IPS-20b (cell line): ENCODE data around the gene FANCC.

Experiments
- H3K27ac ChIP-seq: one replicate; pipeline ENCODE4 v1.5.1; 2013; ENCODE audit warnings: low read length
- H3K27me3 ChIP-seq: 2 replicates; pipeline ENCODE4 v1.6.1; 2013; ENCODE audit warnings: mild to moderate bottlenecking, low read length, inconsistent platforms; ENCODE audit not compliant: insufficient read depth
- H3K36me3 ChIP-seq: 2 replicates; pipeline ENCODE4 v1.6.1; 2013; ENCODE audit warnings: low read depth, mild to moderate bottlenecking, inconsistent platforms, low read length, moderate library complexity; ENCODE audit not compliant: insufficient read depth
- H3K4me1 ChIP-seq: 2 replicates; pipeline ENCODE4 v1.6.1; 2013; ENCODE audit warnings: mild to moderate bottlenecking, control low read depth, inconsistent platforms, low read length, moderate library complexity; ENCODE audit not compliant: insufficient read depth
- H3K4me3 ChIP-seq: 2 replicates; pipeline ENCODE4 v1.5.1; 2013; ENCODE audit warnings: mild to moderate bottlenecking, low read length, inconsistent platforms
- H3K9ac ChIP-seq: 2 replicates; pipeline ENCODE4 v1.6.1; 2013; ENCODE audit warnings: low read depth, mild to moderate bottlenecking, inconsistent platforms, low read length, moderate library complexity
- H3K9me3 ChIP-seq: 2 replicates; pipeline ENCODE4 v1.6.1; 2013; ENCODE audit warnings: mild to moderate bottlenecking, low read depth, low read length, inconsistent platforms; ENCODE audit not compliant: insufficient read depth

Gene FANCC

GRCh38 chr9:95317119-95317892, at the start of gene FANCC:
FANCC (minus strand) TSS chr9:95317709; CDS start chr9:95249291, 68,418 bp downstream.
- peak within 1 kb of the TSS; percentile 95 for H3K4me3 ChIP-seq
- H3K36me3 ChIP-seq = no peaks in the 10 kb centered on the region
- peak within 1 kb of the TSS; percentile 81 for H3K27ac ChIP-seq
- H3K9me3 ChIP-seq = no peaks in the 10 kb centered on the region
- H3K4me1 ChIP-seq = peaks cover 8% of the 10 kb centered on the region; the same call in 1 of the 2 replicates
- H3K27me3 ChIP-seq = no peaks in the 10 kb centered on the region
- H3K9ac ChIP-seq = peak within 1 kb of the TSS; percentile 96

GRCh38 chr9:95366731-95367325, 49.3 kb upstream of the FANCC start:
- Histone ChIP-seq H3K9me3 (no peaks in the 10 kb centered on the region), H3K4me1 (peaks cover 6% of the 10 kb centered on the region; the same call in 1 of the 2 replicates), H3K9ac (0 out of 2 replicates have a peak overlapping the region, but pooled peaks have one; percentile 16), H3K27me3 (0 out of 2 replicates have a peak, but pooled peaks cover 8% of the 10 kb centered on the region), H3K4me3 (no peak overlapping the region), H3K27ac (no peak overlapping the region), H3K36me3 (no peaks in the 10 kb centered on the region)

GRCh38 chr9:95365766-95366165, 48.3 kb upstream of the FANCC start:
- Histone ChIP-seq H3K36me3 (no peaks in the 10 kb centered on the region), H3K4me1 (peaks cover 6% of the 10 kb centered on the region; the same call in 1 of the 2 replicates), H3K9me3 (no peaks in the 10 kb centered on the region), H3K27me3 (0 out of 2 replicates have a peak, but pooled peaks cover 8% of the 10 kb centered on the region), H3K4me3 (no peak overlapping the region), H3K9ac (no peak overlapping the region), H3K27ac (no peak overlapping the region)

GRCh38 chr9:95363051-95363841, 45.7 kb upstream of the FANCC start:
- H3K4me1 ChIP-seq = peaks cover 6% of the 10 kb centered on the region; the same call in 1 of the 2 replicates
- no peaks in the 10 kb centered on the region for H3K9me3 ChIP-seq
- H3K36me3 ChIP-seq = no peaks in the 10 kb centered on the region
- no peak overlapping the region for H3K4me3 ChIP-seq
- 0 out of 2 replicates have a peak, but pooled peaks cover 8% of the 10 kb centered on the region for H3K27me3 ChIP-seq
- H3K9ac ChIP-seq = no peak overlapping the region
- no peak overlapping the region for H3K27ac ChIP-seq

- 0 out of 2 replicates have a peak, but pooled peaks cover 2% of the 10 kb centered on the region for H3K27me3 ChIP-seq
- no peak overlapping the region for H3K4me3 ChIP-seq
- peaks cover 2% of the 10 kb centered on the region; the same call in 1 of the 2 replicates for H3K4me1 ChIP-seq
- no peak overlapping the region for H3K27ac ChIP-seq
- no peak overlapping the region for H3K9ac ChIP-seq
- no peaks in the 10 kb centered on the region for H3K9me3 ChIP-seq
- H3K36me3 ChIP-seq = no peaks in the 10 kb centered on the region
These were observed 43.4 kb upstream of the FANCC start for GRCh38 chr9:95360866-95361265.

- Histone ChIP-seq H3K4me3 (no peak overlapping the region), H3K4me1 (no peaks in the 10 kb centered on the region), H3K27ac (no peak overlapping the region), H3K27me3 (no peaks in the 10 kb centered on the region), H3K9ac (no peak overlapping the region), H3K9me3 (no peaks in the 10 kb centered on the region), H3K36me3 (no peaks in the 10 kb centered on the region)
These were observed 39.8 kb upstream of the FANCC start for GRCh38 chr9:95357316-95357715.

- Histone ChIP-seq H3K4me3 (no peak overlapping the region), H3K36me3 (no peaks in the 10 kb centered on the region), H3K27ac (no peak overlapping the region), H3K9me3 (no peaks in the 10 kb centered on the region), H3K4me1 (no peaks in the 10 kb centered on the region), H3K27me3 (peaks cover 13% of the 10 kb centered on the region), H3K9ac (no peak overlapping the region)
These were observed 38.0 kb upstream of the FANCC start for GRCh38 chr9:95355500-95355899.

GRCh38 chr9:95351051-95351450, 33.5 kb upstream of the FANCC start:
- H3K9ac ChIP-seq = no peak overlapping the region
- H3K9me3 ChIP-seq = no peaks in the 10 kb centered on the region
- H3K4me1 ChIP-seq = no peaks in the 10 kb centered on the region
- no peaks in the 10 kb centered on the region for H3K36me3 ChIP-seq
- H3K4me3 ChIP-seq = no peak overlapping the region
- no peak overlapping the region for H3K27ac ChIP-seq
- H3K27me3 ChIP-seq = peaks cover 44% of the 10 kb centered on the region

GRCh38 chr9:95350266-95350665, 32.8 kb upstream of the FANCC start:
- Histone ChIP-seq H3K27ac (no peak overlapping the region), H3K9me3 (no peaks in the 10 kb centered on the region), H3K4me1 (no peaks in the 10 kb centered on the region), H3K27me3 (peaks cover 44% of the 10 kb centered on the region), H3K36me3 (no peaks in the 10 kb centered on the region), H3K9ac (no peak overlapping the region), H3K4me3 (peak overlapping the region; percentile 71; the same call in 1 of the 2 replicates)

GRCh38 chr9:95349091-95350038, 31.9 kb upstream of the FANCC start:
- Histone ChIP-seq H3K36me3 (no peaks in the 10 kb centered on the region), H3K27me3 (peaks cover 44% of the 10 kb centered on the region), H3K27ac (no peak overlapping the region), H3K9ac (no peak overlapping the region), H3K4me3 (peak overlapping the region; percentile 71), H3K4me1 (no peaks in the 10 kb centered on the region), H3K9me3 (no peaks in the 10 kb centered on the region)

- no peaks in the 10 kb centered on the region for H3K4me1 ChIP-seq
- no peak overlapping the region for H3K9ac ChIP-seq
- no peaks in the 10 kb centered on the region for H3K9me3 ChIP-seq
- H3K27me3 ChIP-seq = peaks cover 36% of the 10 kb centered on the region
- no peak overlapping the region for H3K4me3 ChIP-seq
- H3K27ac ChIP-seq = no peak overlapping the region
- H3K36me3 ChIP-seq = no peaks in the 10 kb centered on the region
These were observed 28.5 kb upstream of the FANCC start for GRCh38 chr9:95346021-95346420.
